Measurements from ENCODE around the gene TICAM1.

DNA sequence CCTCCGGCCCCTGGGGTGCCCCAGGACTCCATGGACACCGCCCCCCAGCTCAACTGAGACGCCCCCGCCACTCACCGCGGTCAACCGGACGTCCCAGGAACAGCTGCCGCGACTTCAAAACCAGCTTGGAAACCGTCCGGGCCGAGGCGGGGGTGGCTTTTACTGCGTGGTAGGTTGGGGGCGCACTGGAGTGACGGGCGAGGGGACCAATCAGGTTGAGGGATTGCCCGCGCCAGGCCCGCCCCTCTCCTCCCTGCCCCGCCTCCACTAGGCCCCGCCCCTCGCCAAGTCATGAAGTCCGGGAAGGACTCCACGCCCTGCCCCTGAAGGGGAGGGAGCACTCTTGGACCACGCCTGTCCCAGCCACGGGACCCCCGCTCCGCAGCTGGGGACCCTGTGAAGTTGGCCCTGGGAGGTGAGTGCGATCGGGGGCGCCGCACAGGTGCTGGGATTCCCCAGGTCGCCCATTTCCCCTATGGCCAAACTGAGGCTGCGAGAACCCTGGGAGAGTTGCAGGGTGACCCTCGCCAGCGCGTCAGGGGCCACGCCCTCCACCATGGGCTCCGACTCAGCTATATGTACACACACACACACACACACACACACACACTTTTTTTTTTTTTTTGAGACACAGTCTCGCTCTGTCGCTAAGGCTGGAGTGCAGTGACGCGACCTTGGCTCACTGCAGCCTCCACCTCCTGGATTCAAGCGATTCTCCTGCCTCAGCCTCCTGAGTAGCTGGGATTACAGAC lies 36.2 kb upstream of the TICAM1 start, which contains the start of gene PLIN3:
- TF ChIP-seq, protein P1, sequence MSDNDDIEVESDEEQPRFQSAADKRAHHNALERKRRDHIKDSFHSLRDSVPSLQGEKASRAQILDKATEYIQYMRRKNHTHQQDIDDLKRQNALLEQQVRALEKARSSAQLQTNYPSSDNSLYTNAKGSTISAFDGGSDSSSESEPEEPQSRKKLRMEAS (IDR thresholded peaks at IDR 0.05; ENCODE audit: low read depth, low read length) = no peak; the same call in 1 of the 2 replicates
- TF ChIP-seq, protein P2, sequence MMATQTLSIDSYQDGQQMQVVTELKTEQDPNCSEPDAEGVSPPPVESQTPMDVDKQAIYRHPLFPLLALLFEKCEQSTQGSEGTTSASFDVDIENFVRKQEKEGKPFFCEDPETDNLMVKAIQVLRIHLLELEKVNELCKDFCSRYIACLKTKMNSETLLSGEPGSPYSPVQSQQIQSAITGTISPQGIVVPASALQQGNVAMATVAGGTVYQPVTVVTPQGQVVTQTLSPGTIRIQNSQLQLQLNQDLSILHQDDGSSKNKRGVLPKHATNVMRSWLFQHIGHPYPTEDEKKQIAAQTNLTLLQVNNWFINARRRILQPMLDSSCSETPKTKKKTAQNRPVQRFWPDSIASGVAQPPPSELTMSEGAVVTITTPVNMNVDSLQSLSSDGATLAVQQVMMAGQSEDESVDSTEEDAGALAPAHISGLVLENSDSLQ (IDR thresholded peaks at IDR 0.05) = peak; percentile 99
